Activated CD4-positive, alpha-beta T cell treated with anti-CD3 and anti-CD28 coated beads for 36 hours (primary cell): Measurements from ENCODE around the gene DNMT3A. TPM values are rescaled to one million over a fixed set of nuclear protein-coding genes. Genes with fewer than 3 reads are reported as not detected.
A peak's percentile ranks its signal among the peaks of the same experiment; 100 is the strongest.

Experiments used
- ATAC-seq: fragments of 200-7000 bp; cut with Tn5 transposase; one replicate; pipeline ENCODE4 v1.10.0; 2021; ENCODE audit warnings: mild to moderate bottlenecking, moderate library complexity
- CTCF ChIA-PET: fragments of 350-600 bp; sonication (Branson Sonifier 250); formaldehyde crosslinking; loops from one replicate; lab custom pipeline; 2021; ENCODE audit warnings: antibody characterized with exemption; lab: Charles Lee
- POLR2A ChIA-PET: fragments of 350-600 bp; sonication (Branson Sonifier 250); formaldehyde crosslinking; loops from one replicate; lab custom pipeline; 2021; ENCODE audit warnings: antibody characterized with exemption, inconsistent platforms; lab: Charles Lee
- DNase-seq: peaks from one replicate; pipeline ENCODE4 v3.0.0-alpha.2; 2020
- H3K27ac Mint-ChIP-seq: one replicate; pipeline ENCODE4 v1.8.0; 2021; ENCODE audit warnings: mixed read lengths
- H3K27me3 Mint-ChIP-seq: one replicate; pipeline ENCODE4 v1.8.0; 2021; ENCODE audit warnings: mixed read lengths
- H3K36me3 Mint-ChIP-seq: one replicate; pipeline ENCODE4 v1.8.0; 2021; ENCODE audit warnings: low read depth, mixed read lengths
- H3K4me1 Mint-ChIP-seq: one replicate; pipeline ENCODE4 v1.8.0; 2021; ENCODE audit warnings: mixed read lengths
- H3K4me3 Mint-ChIP-seq: one replicate; pipeline ENCODE4 v1.8.0; 2021; ENCODE audit warnings: mild to moderate bottlenecking, moderate library complexity, mixed read lengths
- H3K9me3 Mint-ChIP-seq: one replicate; pipeline ENCODE4 v1.8.0; 2021; ENCODE audit warnings: low read depth, mixed read lengths
- intact Hi-C, 2 experiments: fragments of 100-400 bp; cut with DNase I in 1 of 2; cut with micrococcal nuclease in 1 of 2; formaldehyde crosslinking; loops; one replicate each; pipeline versions ENCODE4 v1.14.2 to v1.15.1; 2022 to 2024; cut with DNase I, micrococcal nuclease
- total RNA-seq, 2 experiments: library from RNA; stranded (reverse); gene quantifications; one replicate each; pipeline ENCODE4 v1.2.3, GENCODE V29; 2021

The DNMT3A gene
- total RNA-seq, 2 experiments from 2014 or later, result 62.3 to 76.2 TPM

- Mint-ChIP-seq H3K9me3 (no peaks in the 10 kb centered on the region), H3K4me1 (peaks cover 20% of the 10 kb centered on the region), H3K27me3 (no peaks in the 10 kb centered on the region), H3K36me3 (peaks cover 63% of the 10 kb centered on the region), H3K27ac (peak overlapping the region; percentile 84), H3K4me3 (peak overlapping the region; percentile 75)
- ChIA-PET POLR2A (interaction anchor here (0.5 to 1.3 kb wide), 2 partner anchors 28 to 35 kb away, joined by 3 to 4 read pairs; no protein-coding TSS in a partner anchor), CTCF (interaction anchor here (0.6 to 1.3 kb wide), 4 partner anchors 12 to 109 kb away, joined by 3 to 4 read pairs (median 4); no protein-coding TSS in a partner anchor)
- ATAC-seq (peak; percentile 53), DNase-seq (peak; percentile 55)
- intact Hi-C loops, result no loop called here
Observed at GRCh38 chr2:25251071-25251421, 90.7 kb downstream of the DNMT3A start.

- H3K4me3 Mint-ChIP-seq, result peak overlapping the region; percentile 75
- H3K9me3 Mint-ChIP-seq, result no peaks in the 10 kb centered on the region
- H3K27ac Mint-ChIP-seq, result peak overlapping the region; percentile 79
- DNase-seq (peak; percentile 47), ATAC-seq (peak; percentile 16)
- intact Hi-C loops, result no loop called here
- H3K4me1 Mint-ChIP-seq, result peaks cover 19% of the 10 kb centered on the region
- peaks cover 63% of the 10 kb centered on the region for H3K36me3 Mint-ChIP-seq
- ChIA-PET CTCF (interaction anchor here (0.7 to 1.3 kb wide), 4 partner anchors 23 to 87 kb away, joined by 3 to 7 read pairs (median 4); no protein-coding TSS in a partner anchor), POLR2A (interaction anchor here (1.3 kb wide), 1 partner anchor 36 kb away, joined by 4 read pairs; no protein-coding TSS in a partner anchor)
- H3K27me3 Mint-ChIP-seq, result no peaks in the 10 kb centered on the region
Observed at GRCh38 chr2:25250331-25251070, 91.2 kb downstream of the DNMT3A start.

- no peaks in the 10 kb centered on the region for H3K9me3 Mint-ChIP-seq
- DNase-seq (no peak), ATAC-seq (no peak)
- POLR2A ChIA-PET, result no interaction called here
- H3K27me3 Mint-ChIP-seq, result no peaks in the 10 kb centered on the region
- H3K4me3 Mint-ChIP-seq, result no peak overlapping the region
- CTCF ChIA-PET, result interaction anchor here (0.9 to 1.3 kb wide), 2 partner anchors 22 to 27 kb away, joined by 3 to 7 read pairs; no protein-coding TSS in a partner anchor
- peaks cover 19% of the 10 kb centered on the region for H3K4me1 Mint-ChIP-seq
- intact Hi-C loops, result no loop called here
- peak overlapping the region; percentile 20 for H3K27ac Mint-ChIP-seq
- H3K36me3 Mint-ChIP-seq, result peaks cover 62% of the 10 kb centered on the region
Observed at GRCh38 chr2:25249785-25250184, 91.9 kb downstream of the DNMT3A start.

- CTCF ChIA-PET, result interaction anchor here (1.1 kb wide), 1 partner anchor 20 kb away, joined by 3 read pairs; no protein-coding TSS in a partner anchor
- no peak overlapping the region for H3K27ac Mint-ChIP-seq
- peaks cover 55% of the 10 kb centered on the region for H3K36me3 Mint-ChIP-seq
- intact Hi-C loops, result no loop called here
- DNase-seq, result no peak
- H3K27me3 Mint-ChIP-seq, result no peaks in the 10 kb centered on the region
- ATAC-seq, result no peak
- peaks cover 15% of the 10 kb centered on the region for H3K4me1 Mint-ChIP-seq
- H3K9me3 Mint-ChIP-seq, result no peaks in the 10 kb centered on the region
- H3K4me3 Mint-ChIP-seq, result no peak overlapping the region
- POLR2A ChIA-PET, result no interaction called here
Observed at GRCh38 chr2:25247792-25248512, 93.8 kb downstream of the DNMT3A start.

- Mint-ChIP-seq H3K4me1 (peaks cover 11% of the 10 kb centered on the region), H3K9me3 (no peaks in the 10 kb centered on the region), H3K36me3 (peaks cover 60% of the 10 kb centered on the region), H3K27ac (no peak overlapping the region), H3K4me3 (no peak overlapping the region), H3K27me3 (no peaks in the 10 kb centered on the region)
- intact Hi-C loops, result no loop called here
- ChIA-PET POLR2A (no interaction called here), CTCF (no interaction called here)
- DNase-seq (no peak), ATAC-seq (no peak)
Observed at GRCh38 chr2:25246558-25247290, 95.0 kb downstream of the DNMT3A start.

- DNase-seq (no peak), ATAC-seq (no peak)
- Mint-ChIP-seq H3K4me1 (peaks cover 8% of the 10 kb centered on the region), H3K9me3 (no peaks in the 10 kb centered on the region), H3K4me3 (no peak overlapping the region), H3K36me3 (peaks cover 62% of the 10 kb centered on the region), H3K27ac (no peak overlapping the region), H3K27me3 (no peaks in the 10 kb centered on the region)
- POLR2A ChIA-PET, result no interaction called here
- CTCF ChIA-PET, result no interaction called here
- intact Hi-C loops, result no loop called here
Observed at GRCh38 chr2:25246001-25246400, 95.7 kb downstream of the DNMT3A start.

GRCh38 chr2:25245141-25245540 lies 96.6 kb downstream of the DNMT3A start:
- ATAC-seq, result no peak
- Mint-ChIP-seq H3K9me3 (no peaks in the 10 kb centered on the region), H3K27me3 (no peaks in the 10 kb centered on the region), H3K4me1 (no peaks in the 10 kb centered on the region), H3K36me3 (peaks cover 61% of the 10 kb centered on the region), H3K4me3 (no peak overlapping the region), H3K27ac (no peak overlapping the region)
- DNase-seq, result no peak
- intact Hi-C loops, result no loop called here
- CTCF ChIA-PET, result no interaction called here
- POLR2A ChIA-PET, result no interaction called here

- H3K4me1 Mint-ChIP-seq, result no peaks in the 10 kb centered on the region
- DNase-seq, result no peak
- no peaks in the 10 kb centered on the region for H3K27me3 Mint-ChIP-seq
- ChIA-PET POLR2A (no interaction called here), CTCF (no interaction called here)
- ATAC-seq, result no peak
- no peaks in the 10 kb centered on the region for H3K9me3 Mint-ChIP-seq
- H3K4me3 Mint-ChIP-seq, result no peak overlapping the region
- intact Hi-C loops, result no loop called here
- H3K27ac Mint-ChIP-seq, result no peak overlapping the region
- peaks cover 59% of the 10 kb centered on the region for H3K36me3 Mint-ChIP-seq
Observed at GRCh38 chr2:25243995-25244394, 97.7 kb downstream of the DNMT3A start.

GRCh38 chr2:25241452-25241851 lies 100.3 kb downstream of the DNMT3A start:
- POLR2A ChIA-PET, result interaction anchor here (0.9 kb wide), 1 partner anchor 16 kb away, joined by 3 read pairs; no protein-coding TSS in a partner anchor
- H3K36me3 Mint-ChIP-seq, result peaks cover 62% of the 10 kb centered on the region

GRCh38 chr2:25240636-25241035 lies 101.1 kb downstream of the DNMT3A start:
- ChIA-PET CTCF (interaction anchor here (1.2 kb wide), 1 partner anchor 16 kb away, joined by 3 read pairs; no protein-coding TSS in a partner anchor), POLR2A (no interaction called here)
- Mint-ChIP-seq H3K4me1 (no peaks in the 10 kb centered on the region), H3K27ac (no peak overlapping the region), H3K36me3 (peaks cover 59% of the 10 kb centered on the region), H3K27me3 (no peaks in the 10 kb centered on the region), H3K4me3 (no peak overlapping the region), H3K9me3 (no peaks in the 10 kb centered on the region)
- no peak for DNase-seq
- intact Hi-C loops, result no loop called here
- ATAC-seq, result no peak

More at GRCh38 chr2:25241452-25241851, 100.3 kb downstream of the DNMT3A start:
- no peak overlapping the region for H3K27ac Mint-ChIP-seq
- H3K4me1 Mint-ChIP-seq, result no peaks in the 10 kb centered on the region
- H3K9me3 Mint-ChIP-seq, result no peaks in the 10 kb centered on the region
- no peak for DNase-seq
- intact Hi-C loops, result no loop called here
- ATAC-seq, result no peak
- H3K4me3 Mint-ChIP-seq, result no peak overlapping the region
- CTCF ChIA-PET, result interaction anchor here (1.1 to 1.2 kb wide), 2 partner anchors 11 to 16 kb away, joined by 3 read pairs; no protein-coding TSS in a partner anchor
- H3K27me3 Mint-ChIP-seq, result no peaks in the 10 kb centered on the region

- Mint-ChIP-seq H3K4me1 (no peaks in the 10 kb centered on the region), H3K36me3 (peaks cover 64% of the 10 kb centered on the region), H3K27me3 (no peaks in the 10 kb centered on the region), H3K27ac (no peak overlapping the region), H3K9me3 (no peaks in the 10 kb centered on the region), H3K4me3 (no peak overlapping the region)
- intact Hi-C loops, result no loop called here
- CTCF ChIA-PET, result interaction anchor here (1.0 kb wide), 2 partner anchors 13 to 44 kb away, joined by 4 read pairs; no protein-coding TSS in a partner anchor
- no peak for DNase-seq
- POLR2A ChIA-PET, result no interaction called here
- no peak for ATAC-seq
Observed at GRCh38 chr2:25238920-25239319, 102.8 kb downstream of the DNMT3A start.
